Stomach (tissue), 4 donors: ENCODE data around the gene WWOX.
"Not testable (repeated sequence)": the region's sequence is repeated elsewhere in the genome, so short reads cannot be mapped to it uniquely, and the experiment has no call there.

ENCODE experiments used
- CTCF ChIP-seq, 7 experiments: fragments of 450-650 bp in 4 of 7; fragments of 200-600 bp in 3 of 7; sonication (generic) in 3 of 7; IDR thresholded peaks; one replicate each; pipeline ENCODE4 v1.5.1; 2016 to 2019; ENCODE audit warnings: antibody characterized with exemption in 7 of 7, control low read depth in 2 of 7, mild to moderate bottlenecking in 1 of 7
- EP300 ChIP-seq: sonication (generic); formaldehyde crosslinking; IDR thresholded peaks from one replicate; pipeline ENCODE4 v1.6.1; 2017; ENCODE audit warnings: antibody characterized with exemption
- POLR2A ChIP-seq, 4 donors: fragments of 450-650 bp; IDR thresholded peaks; one replicate each; pipeline ENCODE4 v1.6.1; 2016; ENCODE audit warnings: antibody characterized with exemption in 4 of 4, control low read depth in 2 of 4, mild to moderate bottlenecking in 1 of 4, moderate library complexity in 1 of 4

GRCh38 chr16:78059806-78060205 lies 39.6 kb upstream of the WWOX start:
- not testable (repeated sequence) for TF ChIP-seq EP300; POLR2A (IDR thresholded peaks at IDR 0.05); CTCF (IDR thresholded peaks at IDR 0.05)
